ENCODE data around the gene RIC1.

RIC1 gene

GRCh38 chr9:5630081-5630507 lies 1.2 kb downstream of the RIC1 start:
- DNase-seq (ENCODE audit: insufficient read length, low spot score) = no peak
- FAIRE-seq = no peak
- TF ChIP-seq CTCF (IDR thresholded peaks at IDR 0.05; ENCODE audit: insufficient read depth, missing control alignments) = no peak

- DNase-seq (ENCODE audit: insufficient read length, low spot score) (no peak), FAIRE-seq (no peak)
- no peak for TF ChIP-seq CTCF (IDR thresholded peaks at IDR 0.05; ENCODE audit: insufficient read depth, missing control alignments)
These were observed 2.1 kb downstream of the RIC1 start for GRCh38 chr9:5631026-5631425.

- DNase-seq (ENCODE audit: insufficient read length, low spot score) (no peak), FAIRE-seq (no peak)
These were observed 3.6 kb downstream of the RIC1 start for GRCh38 chr9:5632540-5632939.

GRCh38 chr9:5633243-5633642 lies 4.3 kb downstream of the RIC1 start:
- TF ChIP-seq CTCF (IDR thresholded peaks at IDR 0.05; ENCODE audit: insufficient read depth, missing control alignments) = no peak
- FAIRE-seq (no peak), DNase-seq (ENCODE audit: insufficient read length, low spot score) (no peak)

More at GRCh38 chr9:5632540-5632939, 3.6 kb downstream of the RIC1 start:
- no peak for TF ChIP-seq CTCF (IDR thresholded peaks at IDR 0.05; ENCODE audit: insufficient read depth, missing control alignments)

GRCh38 chr9:5635390-5635789 lies 6.5 kb downstream of the RIC1 start:
- no peak for TF ChIP-seq CTCF (IDR thresholded peaks at IDR 0.05; ENCODE audit: insufficient read depth, missing control alignments)
- DNase-seq (ENCODE audit: insufficient read length, low spot score) (no peak), FAIRE-seq (no peak)

GRCh38 chr9:5639816-5640215 lies 10.9 kb downstream of the RIC1 start:
- no peak for FAIRE-seq
- TF ChIP-seq CTCF (IDR thresholded peaks at IDR 0.05; ENCODE audit: insufficient read depth, missing control alignments) = no peak
- DNase-seq (ENCODE audit: insufficient read length, low spot score) = no peak

GRCh38 chr9:5642170-5642569 lies 13.3 kb downstream of the RIC1 start:
- TF ChIP-seq CTCF (IDR thresholded peaks at IDR 0.05; ENCODE audit: insufficient read depth, missing control alignments) = no peak
- DNase-seq (ENCODE audit: insufficient read length, low spot score) = no peak
- FAIRE-seq = no peak
